AG04450 (cell line): ENCODE results near the gene CCR5AS.

Experiments
- CTCF ChIA-PET: fragments of 300-600, 350-600 bp; formaldehyde crosslinking; extraction: SDS; loops from one replicate; lab custom pipeline; 2022; ENCODE audit warnings: antibody characterized with exemption, inconsistent platforms; lab: Charles Lee
- POLR2A ChIA-PET: fragments of 350-600 bp; formaldehyde crosslinking; extraction: SDS; loops from one replicate; lab custom pipeline; 2021; ENCODE audit warnings: antibody characterized with exemption, inconsistent platforms; lab: Yijun Ruan, JAX
- DNase-seq: peaks from one replicate; pipeline ENCODE4 v3.0.0-alpha.2; 2011; ENCODE audit warnings: low read depth, low spot score
- H3K27ac ChIP-seq: one replicate; pipeline ENCODE4 v1.5.1; 2012; ENCODE audit warnings: low read depth, low read length, control low read depth
- H3K27me3 ChIP-seq: one replicate; pipeline ENCODE4 v1.6.0; 2012; ENCODE audit warnings: low read length; ENCODE audit not compliant: control insufficient read depth, insufficient read depth
- H3K4me3 ChIP-seq: 2 replicates; pipeline ENCODE4 v1.5.1; 2011; ENCODE audit warnings: mild to moderate bottlenecking, low read depth, low read length, control low read depth
- H3K9me3 ChIP-seq: 2 replicates; pipeline ENCODE4 v1.5.1; 2012; ENCODE audit warnings: low read length; ENCODE audit not compliant: control insufficient read depth, insufficient read depth
- TF ChIP-seq, protein P1 (sequence below): IDR thresholded peaks from 2 replicates; pipeline ENCODE4 v1.5.1; 2011; ENCODE audit warnings: low read depth, low read length, control low read depth, inconsistent platforms

The CCR5AS gene

DNA sequence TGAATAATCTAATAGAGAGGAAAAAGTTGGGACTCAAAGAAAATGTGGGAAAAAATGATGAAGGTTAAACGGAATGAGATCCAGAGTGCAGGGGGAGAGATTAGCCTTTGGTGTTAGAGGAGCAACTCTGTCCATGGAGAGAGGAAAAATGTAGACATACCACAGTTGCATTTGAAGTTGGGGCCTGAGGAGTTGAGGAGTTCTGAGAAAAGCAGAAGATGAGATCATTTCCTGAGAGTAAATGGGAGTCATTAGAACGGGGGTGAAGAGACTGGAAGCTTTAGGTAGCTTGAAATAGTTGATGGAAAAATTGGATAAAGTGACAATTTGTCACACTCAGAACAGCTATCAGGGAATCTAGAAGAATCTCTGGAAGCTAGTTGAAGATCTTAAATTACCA is 7.3 kb downstream of the CCR5AS start:
- POLR2A ChIA-PET = no interaction called here
- no peak overlapping the region for H3K27ac ChIP-seq
- CTCF ChIA-PET = no interaction called here
- H3K27me3 ChIP-seq = peaks cover 8% of the 10 kb centered on the region
- no peak overlapping the region for H3K4me3 ChIP-seq
- TF ChIP-seq, protein P1, sequence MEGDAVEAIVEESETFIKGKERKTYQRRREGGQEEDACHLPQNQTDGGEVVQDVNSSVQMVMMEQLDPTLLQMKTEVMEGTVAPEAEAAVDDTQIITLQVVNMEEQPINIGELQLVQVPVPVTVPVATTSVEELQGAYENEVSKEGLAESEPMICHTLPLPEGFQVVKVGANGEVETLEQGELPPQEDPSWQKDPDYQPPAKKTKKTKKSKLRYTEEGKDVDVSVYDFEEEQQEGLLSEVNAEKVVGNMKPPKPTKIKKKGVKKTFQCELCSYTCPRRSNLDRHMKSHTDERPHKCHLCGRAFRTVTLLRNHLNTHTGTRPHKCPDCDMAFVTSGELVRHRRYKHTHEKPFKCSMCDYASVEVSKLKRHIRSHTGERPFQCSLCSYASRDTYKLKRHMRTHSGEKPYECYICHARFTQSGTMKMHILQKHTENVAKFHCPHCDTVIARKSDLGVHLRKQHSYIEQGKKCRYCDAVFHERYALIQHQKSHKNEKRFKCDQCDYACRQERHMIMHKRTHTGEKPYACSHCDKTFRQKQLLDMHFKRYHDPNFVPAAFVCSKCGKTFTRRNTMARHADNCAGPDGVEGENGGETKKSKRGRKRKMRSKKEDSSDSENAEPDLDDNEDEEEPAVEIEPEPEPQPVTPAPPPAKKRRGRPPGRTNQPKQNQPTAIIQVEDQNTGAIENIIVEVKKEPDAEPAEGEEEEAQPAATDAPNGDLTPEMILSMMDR = no peak
- DNase-seq = no peak
- no peaks in the 10 kb centered on the region for H3K9me3 ChIP-seq

DNA sequence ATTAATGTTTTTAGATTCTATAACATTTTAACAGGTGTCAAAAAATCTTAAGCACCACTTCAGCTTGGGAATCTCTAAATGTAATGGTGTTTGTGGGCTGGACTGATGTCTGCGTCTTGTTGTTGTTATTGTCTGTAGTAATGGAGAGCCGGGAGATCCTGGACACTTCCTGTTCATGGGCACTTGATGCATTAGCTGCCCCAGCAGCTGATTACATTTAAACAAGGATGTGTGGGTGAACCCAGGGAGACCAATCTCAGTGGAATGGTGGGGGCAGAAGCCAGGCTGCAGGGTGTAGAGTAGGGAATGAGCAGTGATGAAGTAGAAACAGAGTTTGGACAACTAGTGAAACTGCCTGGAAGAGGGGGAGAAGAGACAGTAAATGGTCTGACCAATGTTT is 7.8 kb downstream of the CCR5AS start:
- TF ChIP-seq, protein P1 = no peak
- no peak for DNase-seq
- CTCF ChIA-PET = no interaction called here
- Histone ChIP-seq H3K4me3 (no peak overlapping the region), H3K9me3 (no peaks in the 10 kb centered on the region), H3K27ac (no peak overlapping the region), H3K27me3 (peaks cover 8% of the 10 kb centered on the region)
- POLR2A ChIA-PET = no interaction called here

DNA sequence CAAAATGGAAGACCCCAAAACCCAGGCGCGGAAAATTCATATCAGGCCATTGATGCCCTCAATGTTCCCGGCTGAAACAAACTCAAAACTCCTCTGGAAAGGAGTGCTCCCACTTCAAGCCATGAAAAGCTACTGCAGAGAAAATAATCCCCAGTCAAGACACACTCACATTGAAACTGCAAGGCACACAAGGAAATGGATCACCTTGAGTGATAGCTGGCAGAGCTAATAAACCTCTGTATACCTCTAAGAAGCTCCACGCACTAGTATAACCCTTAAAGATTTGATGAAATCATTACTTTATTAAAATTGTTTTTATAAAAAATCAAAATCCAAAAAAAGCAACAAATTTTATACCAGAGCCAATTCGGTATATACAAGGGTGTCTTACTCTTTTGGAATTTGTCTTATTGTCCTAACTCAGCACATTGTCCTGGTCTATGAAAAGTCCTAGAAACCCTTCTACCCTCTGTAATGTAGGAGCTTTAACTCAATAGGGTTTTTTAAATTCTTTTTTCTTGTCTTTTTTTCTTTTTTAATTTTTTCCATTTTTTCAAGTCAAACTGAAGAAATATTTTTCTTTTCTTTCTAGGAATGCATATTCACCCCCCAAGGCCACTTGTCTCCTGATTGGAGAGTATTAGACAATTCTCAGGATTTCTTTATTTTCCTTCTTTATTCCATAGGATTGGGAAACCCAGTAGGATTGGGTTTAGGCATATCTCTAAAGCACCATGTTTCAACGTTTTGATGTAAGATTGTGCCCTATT is 8.5 kb downstream of the CCR5AS start:
- no peak overlapping the region for H3K4me3 ChIP-seq
- ChIA-PET POLR2A (no interaction called here), CTCF (interaction anchor here (0.5 kb wide), 1 partner anchor 688 kb away, joined by 3 read pairs; no protein-coding TSS in a partner anchor)
- H3K27ac ChIP-seq = no peak overlapping the region
- DNase-seq = no peak
- H3K27me3 ChIP-seq = peaks cover 9% of the 10 kb centered on the region
- H3K9me3 ChIP-seq = no peaks in the 10 kb centered on the region
- TF ChIP-seq, protein P1 = no peak

DNA sequence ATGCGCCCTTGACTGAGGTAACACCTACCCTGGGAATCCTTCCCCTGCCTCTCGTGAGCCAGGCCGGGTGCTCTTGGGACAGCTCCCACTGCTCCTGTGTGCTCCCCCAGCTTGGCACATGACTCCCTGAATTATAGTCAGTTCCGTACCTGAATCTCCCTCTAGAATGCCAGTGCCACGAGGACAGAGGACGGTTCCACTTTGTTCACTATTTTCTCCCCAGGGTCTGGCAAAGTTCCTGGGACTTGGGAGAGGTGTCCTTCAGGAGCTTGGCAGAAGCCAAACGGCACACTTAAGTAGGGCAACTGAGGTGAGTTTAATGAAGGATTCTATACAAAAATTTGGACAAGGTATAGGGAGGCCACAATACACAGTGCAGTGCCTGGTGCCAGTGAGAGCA is 9.8 kb downstream of the CCR5AS start:
- H3K27me3 ChIP-seq = peaks cover 9% of the 10 kb centered on the region
- DNase-seq = no peak
- no peak overlapping the region for H3K4me3 ChIP-seq
- TF ChIP-seq, protein P1 = no peak
- ChIA-PET POLR2A (no interaction called here), CTCF (no interaction called here)
- no peaks in the 10 kb centered on the region for H3K9me3 ChIP-seq
- no peak overlapping the region for H3K27ac ChIP-seq

DNA sequence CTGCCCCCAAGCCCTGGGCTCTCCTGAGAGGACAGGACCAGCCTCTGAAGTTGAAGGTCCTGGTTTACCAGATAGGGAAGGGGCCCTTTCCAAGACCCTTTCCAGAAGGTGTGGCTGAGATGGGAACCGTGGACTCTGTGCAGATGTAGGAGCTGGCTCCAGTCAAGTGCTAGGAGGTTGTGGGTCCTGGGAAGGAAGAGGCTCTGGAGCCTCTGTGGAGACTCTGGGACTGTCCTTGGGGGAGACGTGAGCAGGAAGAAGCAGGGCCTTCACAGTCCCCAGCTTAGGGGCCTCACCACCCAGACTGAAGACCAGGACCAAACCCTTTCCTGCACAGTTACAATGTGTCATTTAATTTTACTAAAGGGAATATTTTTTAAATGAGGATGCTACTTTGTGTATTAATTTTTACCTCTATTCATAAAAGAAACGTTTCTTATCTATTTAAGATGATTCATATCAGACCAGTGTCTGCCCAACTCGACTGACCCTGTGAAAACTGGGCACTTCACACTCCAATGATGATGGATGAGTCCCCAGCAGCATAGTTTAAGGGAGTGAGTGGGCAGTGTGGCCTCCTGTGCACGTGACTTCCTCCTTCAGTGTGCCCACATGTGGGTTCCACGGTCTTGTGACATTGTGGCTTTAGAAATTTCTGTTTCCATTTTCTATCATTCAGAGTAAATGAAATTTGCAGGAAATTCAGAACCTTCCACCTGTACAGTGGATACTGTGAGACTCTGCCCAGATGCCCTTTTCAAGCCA is 10.9 kb downstream of the CCR5AS start:
- Histone ChIP-seq H3K4me3 (no peak overlapping the region), H3K9me3 (no peaks in the 10 kb centered on the region), H3K27ac (no peak overlapping the region), H3K27me3 (peaks cover 9% of the 10 kb centered on the region)
- ChIA-PET CTCF (no interaction called here), POLR2A (no interaction called here)
- TF ChIP-seq, protein P1 = no peak
- no peak for DNase-seq
